ENCODE results near the gene CCDC12.

The CCDC12 gene

GRCh38 chr3:46950177-46950576 is 26.4 kb downstream of the CCDC12 start:
- Histone ChIP-seq H3K4me3 (ENCODE audit: low read depth in 1 of 5, low read length in 5 of 5) (no peak overlapping the region), H3K9ac (ENCODE audit: low read length in 5 of 5) (no peak overlapping the region), H3K36me3 (ENCODE audit: control insufficient read depth in 5 of 5, insufficient read depth in 5 of 5, low read length in 5 of 5) (peaks cover 0 to 16% (median 8%) of the 10 kb centered on the region in 5 donors), H3K27ac (ENCODE audit: low read depth, low read length) (no peak overlapping the region), H3K27me3 (ENCODE audit: control insufficient read depth in 5 of 5, insufficient read depth in 4 of 5, low read length in 5 of 5) (no peaks in the 10 kb centered on the region), H3K9me3 (ENCODE audit: control insufficient read depth in 5 of 5, low read length in 5 of 5) (no peaks in the 10 kb centered on the region), H3K4me1 (ENCODE audit: control insufficient read depth in 5 of 5, insufficient read depth in 5 of 5, low read length in 5 of 5) (peaks cover 16 to 86% (median 73%) of the 10 kb centered on the region in 5 donors)

- Histone ChIP-seq H3K9me3 (ENCODE audit: control insufficient read depth in 5 of 5, low read length in 5 of 5) (no peaks in the 10 kb centered on the region), H3K4me1 (ENCODE audit: control insufficient read depth in 5 of 5, insufficient read depth in 5 of 5, low read length in 5 of 5) (peaks cover 16 to 84% (median 73%) of the 10 kb centered on the region in 5 donors), H3K36me3 (ENCODE audit: control insufficient read depth in 5 of 5, insufficient read depth in 5 of 5, low read length in 5 of 5) (peaks cover 0 to 16% (median 8%) of the 10 kb centered on the region in 5 donors), H3K9ac (ENCODE audit: low read length in 5 of 5) (peak overlapping the region in 2 of 5 donors; percentile 23 to 26), H3K27ac (ENCODE audit: low read depth, low read length) (peak overlapping the region; percentile 4), H3K4me3 (ENCODE audit: low read depth in 1 of 5, low read length in 5 of 5) (peak overlapping the region in 1 of 5 donors; percentile 11), H3K27me3 (ENCODE audit: control insufficient read depth in 5 of 5, insufficient read depth in 4 of 5, low read length in 5 of 5) (no peaks in the 10 kb centered on the region)
These were observed 27.5 kb downstream of the CCDC12 start for GRCh38 chr3:46948830-46949671.

- H3K9ac ChIP-seq (ENCODE audit: low read length in 5 of 5) = peak overlapping the region in 2 of 5 donors; percentile 34 to 64
- H3K36me3 ChIP-seq (ENCODE audit: control insufficient read depth in 5 of 5, insufficient read depth in 5 of 5, low read length in 5 of 5) = peaks cover 0 to 16% (median 8%) of the 10 kb centered on the region in 5 donors
- peak overlapping the region; percentile 13 for H3K27ac ChIP-seq (ENCODE audit: low read depth, low read length)
- peaks cover 18 to 84% (median 74%) of the 10 kb centered on the region in 5 donors for H3K4me1 ChIP-seq (ENCODE audit: control insufficient read depth in 5 of 5, insufficient read depth in 5 of 5, low read length in 5 of 5)
- H3K9me3 ChIP-seq (ENCODE audit: control insufficient read depth in 5 of 5, low read length in 5 of 5) = no peaks in the 10 kb centered on the region
- no peaks in the 10 kb centered on the region for H3K27me3 ChIP-seq (ENCODE audit: control insufficient read depth in 5 of 5, insufficient read depth in 4 of 5, low read length in 5 of 5)
- peak overlapping the region in 1 of 5 donors; percentile 8 for H3K4me3 ChIP-seq (ENCODE audit: low read depth in 1 of 5, low read length in 5 of 5)
These were observed 28.4 kb downstream of the CCDC12 start for GRCh38 chr3:46947981-46948791.

- H3K4me3 ChIP-seq (ENCODE audit: low read depth in 1 of 5, low read length in 5 of 5) = no peak overlapping the region
- no peaks in the 10 kb centered on the region for H3K9me3 ChIP-seq (ENCODE audit: control insufficient read depth in 5 of 5, low read length in 5 of 5)
- peaks cover 0 to 18% (median 8%) of the 10 kb centered on the region in 5 donors for H3K36me3 ChIP-seq (ENCODE audit: control insufficient read depth in 5 of 5, insufficient read depth in 5 of 5, low read length in 5 of 5)
- H3K9ac ChIP-seq (ENCODE audit: low read length in 5 of 5) = peak overlapping the region in 1 of 5 donors; percentile 31
- no peaks in the 10 kb centered on the region for H3K27me3 ChIP-seq (ENCODE audit: control insufficient read depth in 5 of 5, insufficient read depth in 4 of 5, low read length in 5 of 5)
- H3K4me1 ChIP-seq (ENCODE audit: control insufficient read depth in 5 of 5, insufficient read depth in 5 of 5, low read length in 5 of 5) = peaks cover 16 to 85% (median 73%) of the 10 kb centered on the region in 5 donors
- H3K27ac ChIP-seq (ENCODE audit: low read depth, low read length) = no peak overlapping the region
These were observed 29.0 kb downstream of the CCDC12 start for GRCh38 chr3:46947546-46947901.

GRCh38 chr3:46946856-46947545 is 29.5 kb downstream of the CCDC12 start:
- Histone ChIP-seq H3K9me3 (ENCODE audit: control insufficient read depth in 5 of 5, low read length in 5 of 5) (no peaks in the 10 kb centered on the region), H3K27me3 (ENCODE audit: control insufficient read depth in 5 of 5, insufficient read depth in 4 of 5, low read length in 5 of 5) (no peaks in the 10 kb centered on the region), H3K36me3 (ENCODE audit: control insufficient read depth in 5 of 5, insufficient read depth in 5 of 5, low read length in 5 of 5) (peaks cover 0 to 21% (median 10%) of the 10 kb centered on the region in 5 donors), H3K4me1 (ENCODE audit: control insufficient read depth in 5 of 5, insufficient read depth in 5 of 5, low read length in 5 of 5) (peaks cover 16 to 80% (median 70%) of the 10 kb centered on the region in 5 donors), H3K9ac (ENCODE audit: low read length in 5 of 5) (peak overlapping the region in 1 of 5 donors; percentile 31), H3K4me3 (ENCODE audit: low read depth in 1 of 5, low read length in 5 of 5) (no peak overlapping the region), H3K27ac (ENCODE audit: low read depth, low read length) (no peak overlapping the region)

GRCh38 chr3:46946416-46946815 is 30.1 kb downstream of the CCDC12 start:
- H3K27ac ChIP-seq (ENCODE audit: low read depth, low read length) = no peak overlapping the region
- H3K27me3 ChIP-seq (ENCODE audit: control insufficient read depth in 5 of 5, insufficient read depth in 4 of 5, low read length in 5 of 5) = no peaks in the 10 kb centered on the region
- peak overlapping the region in 1 of 5 donors; percentile 16 for H3K9ac ChIP-seq (ENCODE audit: low read length in 5 of 5)
- H3K4me1 ChIP-seq (ENCODE audit: control insufficient read depth in 5 of 5, insufficient read depth in 5 of 5, low read length in 5 of 5) = peaks cover 16 to 79% (median 70%) of the 10 kb centered on the region in 5 donors
- peaks cover 0 to 27% (median 13%) of the 10 kb centered on the region in 5 donors for H3K36me3 ChIP-seq (ENCODE audit: control insufficient read depth in 5 of 5, insufficient read depth in 5 of 5, low read length in 5 of 5)
- no peaks in the 10 kb centered on the region for H3K9me3 ChIP-seq (ENCODE audit: control insufficient read depth in 5 of 5, low read length in 5 of 5)
- no peak overlapping the region for H3K4me3 ChIP-seq (ENCODE audit: low read depth in 1 of 5, low read length in 5 of 5)

GRCh38 chr3:46944191-46944590 is 32.4 kb downstream of the CCDC12 start:
- Histone ChIP-seq H3K9me3 (ENCODE audit: control insufficient read depth in 5 of 5, low read length in 5 of 5) (no peaks in the 10 kb centered on the region), H3K4me1 (ENCODE audit: control insufficient read depth in 5 of 5, insufficient read depth in 5 of 5, low read length in 5 of 5) (peaks cover 12 to 60% (median 54%) of the 10 kb centered on the region in 5 donors), H3K27me3 (ENCODE audit: control insufficient read depth in 5 of 5, insufficient read depth in 4 of 5, low read length in 5 of 5) (no peaks in the 10 kb centered on the region), H3K4me3 (ENCODE audit: low read depth in 1 of 5, low read length in 5 of 5) (no peak overlapping the region), H3K9ac (ENCODE audit: low read length in 5 of 5) (peak overlapping the region in 2 of 5 donors; percentile 5 to 12), H3K27ac (ENCODE audit: low read depth, low read length) (peak overlapping the region; percentile 50), H3K36me3 (ENCODE audit: control insufficient read depth in 5 of 5, insufficient read depth in 5 of 5, low read length in 5 of 5) (peaks cover 0 to 46% (median 31%) of the 10 kb centered on the region in 5 donors)

GRCh38 chr3:46943237-46944187 is 33.0 kb downstream of the CCDC12 start:
- H3K4me3 ChIP-seq (ENCODE audit: low read depth in 1 of 5, low read length in 5 of 5) = no peak overlapping the region
- peak overlapping the region; percentile 50 for H3K27ac ChIP-seq (ENCODE audit: low read depth, low read length)
- H3K9me3 ChIP-seq (ENCODE audit: control insufficient read depth in 5 of 5, low read length in 5 of 5) = no peaks in the 10 kb centered on the region
- H3K36me3 ChIP-seq (ENCODE audit: control insufficient read depth in 5 of 5, insufficient read depth in 5 of 5, low read length in 5 of 5) = peaks cover 0 to 52% (median 35%) of the 10 kb centered on the region in 5 donors
- peaks cover 8 to 53% (median 47%) of the 10 kb centered on the region in 5 donors for H3K4me1 ChIP-seq (ENCODE audit: control insufficient read depth in 5 of 5, insufficient read depth in 5 of 5, low read length in 5 of 5)
- peak overlapping the region in 1 of 5 donors; percentile 12 for H3K9ac ChIP-seq (ENCODE audit: low read length in 5 of 5)
- H3K27me3 ChIP-seq (ENCODE audit: control insufficient read depth in 5 of 5, insufficient read depth in 4 of 5, low read length in 5 of 5) = no peaks in the 10 kb centered on the region

All from subcutaneous abdominal adipose tissue (tissue), 5 donors.